ENCODE measurements around the gene CEP131.

CEP131 gene

GRCh38 chr17:81222906-81223761 lies at the start of gene CEP131:
TSS of gene CEP131 (minus strand) at chr17:81222965. CDS start at chr17:81220056, 2,909 bp downstream.
- DNase-seq (ENCODE audit: low read depth), result peak; percentile 99

- DNase-seq (ENCODE audit: low read depth), result no peak
These were observed 48.5 kb upstream of the CEP131 start for GRCh38 chr17:81271226-81271625.

- DNase-seq (ENCODE audit: low read depth), result no peak
These were observed 47.5 kb upstream of the CEP131 start for GRCh38 chr17:81270279-81270678.

- no peak for DNase-seq (ENCODE audit: low read depth)
These were observed 44.8 kb upstream of the CEP131 start for GRCh38 chr17:81267390-81268067.

DNA sequence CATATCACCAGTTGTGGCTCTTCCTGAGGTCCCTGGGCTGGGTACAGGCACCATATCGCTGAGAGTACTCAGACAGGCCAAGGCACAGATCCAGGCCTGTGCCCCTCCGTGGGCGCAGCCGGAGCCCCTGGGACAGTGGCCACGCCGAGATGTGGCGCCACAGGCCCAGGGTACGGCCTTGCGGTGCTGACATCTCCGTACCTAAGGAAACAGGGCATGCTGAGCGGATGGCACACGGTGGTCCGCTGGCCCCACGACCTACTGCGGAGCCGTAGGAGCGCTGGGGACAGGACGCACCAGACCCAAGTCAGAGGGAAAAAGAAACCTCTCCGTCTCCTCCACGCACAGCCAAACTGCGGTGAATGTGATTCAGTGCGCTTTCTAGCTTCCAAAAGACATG lies 42.8 kb upstream of the CEP131 start:
- DNase-seq (ENCODE audit: low read depth), result no peak

DNA sequence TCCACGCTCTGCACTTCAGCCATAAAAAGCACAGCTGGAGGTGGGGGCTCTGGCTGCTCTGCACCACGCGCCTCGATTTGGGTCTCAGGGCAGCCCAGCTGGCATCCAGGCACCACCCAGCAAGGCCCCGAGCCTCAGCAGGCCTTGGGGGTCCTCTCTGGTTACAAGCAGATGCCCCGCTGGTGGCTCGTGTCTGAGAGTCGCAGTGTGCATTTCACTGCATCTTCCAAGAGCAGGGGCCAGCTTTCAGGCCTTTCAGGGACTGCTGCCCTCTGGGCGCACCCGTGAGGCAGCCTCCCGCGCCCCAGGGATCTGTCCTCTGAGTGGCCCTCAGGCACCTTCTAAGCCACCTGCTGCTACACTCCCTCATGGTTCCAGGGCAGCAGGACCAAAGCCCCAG lies 41.9 kb upstream of the CEP131 start:
- no peak for DNase-seq (ENCODE audit: low read depth)

GRCh38 chr17:81263371-81264181 lies 40.8 kb upstream of the CEP131 start:
- DNase-seq (ENCODE audit: low read depth), result no peak

DNA sequence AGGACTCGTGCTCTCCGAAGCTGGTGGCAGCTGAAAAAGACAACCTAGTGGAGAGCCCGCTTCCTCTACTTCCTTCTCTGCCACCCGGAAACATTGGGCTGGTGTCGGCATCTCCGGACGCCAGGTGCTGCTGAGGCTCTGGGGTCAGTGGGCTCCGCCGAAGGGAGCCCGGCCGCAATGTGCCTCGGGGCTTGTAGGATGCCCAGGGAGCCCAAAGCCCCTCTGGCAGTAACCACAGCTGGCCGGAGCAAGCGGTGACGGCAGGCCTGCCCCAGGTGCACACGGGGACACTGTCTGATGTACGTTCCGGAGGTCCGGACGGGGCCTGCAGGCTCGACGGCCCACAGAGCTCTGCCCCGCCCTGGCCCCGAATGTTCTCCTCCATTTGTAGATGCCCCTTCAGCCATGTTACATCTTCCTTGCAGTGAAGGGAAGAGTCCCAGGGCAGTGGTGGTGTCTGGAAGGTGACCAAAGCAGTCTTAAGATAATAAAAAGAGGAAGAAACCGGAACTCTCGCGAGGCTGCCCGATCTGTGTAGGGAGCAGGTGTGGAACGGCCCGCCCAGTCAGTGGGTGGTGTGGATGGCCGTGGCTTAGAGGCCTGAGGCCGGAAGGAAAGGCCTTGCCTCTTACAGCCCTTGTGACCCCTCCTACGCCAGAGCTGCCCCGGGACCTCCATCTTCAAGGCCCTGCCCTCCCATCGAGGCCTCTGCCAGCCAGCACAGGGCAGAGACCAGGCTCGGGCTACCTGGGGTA lies 39.0 kb upstream of the CEP131 start:
- DNase-seq (ENCODE audit: low read depth), result no peak

- no peak for DNase-seq (ENCODE audit: low read depth)
These were observed 38.3 kb upstream of the CEP131 start for GRCh38 chr17:81261096-81261495.

DNA sequence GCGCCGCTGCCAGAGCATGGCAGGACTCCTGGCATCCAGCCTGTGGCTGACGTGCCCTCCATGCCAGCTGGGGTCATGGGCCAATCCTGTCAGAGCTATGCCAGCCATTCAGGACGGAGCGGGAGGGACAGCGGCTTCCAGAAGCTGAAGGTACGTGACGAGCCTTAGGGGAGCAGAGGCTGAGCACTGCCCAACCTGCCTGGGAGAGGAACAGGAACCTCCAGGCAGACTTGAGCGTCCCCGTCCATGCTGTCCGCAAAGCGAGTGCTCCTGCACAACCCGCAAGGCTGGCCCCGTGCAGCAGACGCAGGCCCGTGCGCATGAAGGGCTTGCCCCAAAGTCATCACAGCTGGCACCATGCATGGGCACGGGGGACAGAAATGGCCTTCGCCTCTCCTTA lies 37.9 kb upstream of the CEP131 start:
- no peak for DNase-seq (ENCODE audit: low read depth)

DNA sequence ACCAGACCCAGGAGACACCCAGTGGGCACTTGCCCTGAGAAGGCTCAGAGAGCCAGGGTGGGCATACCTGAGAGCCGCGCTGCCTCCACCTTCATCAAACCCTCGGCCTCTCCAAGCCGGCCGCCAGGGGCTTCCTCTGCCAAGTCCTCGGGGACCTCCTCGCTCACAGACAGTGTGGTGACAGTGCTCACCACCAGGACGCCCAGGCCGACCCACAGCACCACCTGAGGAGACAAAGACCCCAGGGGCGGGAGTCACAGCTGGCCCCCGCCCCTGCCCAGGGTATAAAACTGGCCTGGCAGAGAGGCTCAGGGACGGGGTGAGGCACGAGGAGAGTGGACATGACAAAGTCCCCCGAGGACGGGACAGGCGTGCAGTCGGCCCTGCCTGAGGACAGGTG lies 37.4 kb upstream of the CEP131 start:
- no peak for DNase-seq (ENCODE audit: low read depth)

DNA sequence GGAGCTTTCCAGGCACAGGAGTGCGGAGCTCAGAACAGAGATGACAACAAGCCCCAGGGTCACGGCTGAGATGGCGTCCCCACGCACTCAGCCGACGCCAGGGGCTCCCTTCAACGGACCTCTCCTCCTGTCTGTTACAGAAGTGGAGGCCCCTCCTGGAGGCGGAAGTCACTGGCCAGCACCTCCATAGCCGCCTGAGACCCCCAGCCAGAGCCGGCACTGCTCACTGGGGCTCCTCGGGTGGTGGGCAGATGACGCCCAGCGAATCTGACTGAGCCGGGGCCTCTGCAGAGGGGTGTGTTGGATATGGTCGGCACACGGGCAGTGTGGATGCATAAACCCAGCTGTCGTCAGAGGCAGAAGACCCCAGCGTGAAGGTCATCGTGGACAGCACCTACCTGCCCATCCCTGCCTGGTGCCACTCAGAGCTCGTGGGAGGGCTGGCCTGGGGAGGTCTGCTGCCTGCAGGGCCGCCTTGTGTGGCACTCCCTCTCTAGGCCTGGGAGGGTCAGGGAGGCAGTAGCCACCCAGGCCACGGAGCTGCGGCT lies 36.4 kb upstream of the CEP131 start:
- DNase-seq (ENCODE audit: low read depth), result no peak

- no peak for DNase-seq (ENCODE audit: low read depth)
These were observed 35.5 kb upstream of the CEP131 start for GRCh38 chr17:81258292-81258691.

- DNase-seq (ENCODE audit: low read depth), result no peak
These were observed 34.8 kb upstream of the CEP131 start for GRCh38 chr17:81257533-81257932.

DNA sequence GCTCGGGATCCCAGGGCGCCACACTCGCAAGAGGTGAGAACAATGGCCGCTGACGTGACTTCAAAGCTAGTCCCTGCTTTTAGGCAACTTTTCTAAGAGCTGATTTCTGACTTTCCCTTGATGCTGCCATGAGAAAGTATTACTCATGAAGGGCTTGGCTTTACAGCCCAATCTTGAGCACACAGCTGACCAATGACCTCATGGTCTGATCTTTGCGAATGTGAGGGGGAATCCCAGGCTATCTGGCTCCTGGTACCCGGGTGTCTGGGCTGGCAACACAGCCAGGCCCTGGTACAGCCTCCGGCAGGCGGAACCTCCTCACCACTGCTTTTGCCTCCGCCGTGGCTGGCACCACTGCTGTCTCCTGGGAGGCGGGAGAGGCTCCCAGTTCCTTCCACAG lies 33.9 kb upstream of the CEP131 start:
- DNase-seq (ENCODE audit: low read depth), result no peak

DNA sequence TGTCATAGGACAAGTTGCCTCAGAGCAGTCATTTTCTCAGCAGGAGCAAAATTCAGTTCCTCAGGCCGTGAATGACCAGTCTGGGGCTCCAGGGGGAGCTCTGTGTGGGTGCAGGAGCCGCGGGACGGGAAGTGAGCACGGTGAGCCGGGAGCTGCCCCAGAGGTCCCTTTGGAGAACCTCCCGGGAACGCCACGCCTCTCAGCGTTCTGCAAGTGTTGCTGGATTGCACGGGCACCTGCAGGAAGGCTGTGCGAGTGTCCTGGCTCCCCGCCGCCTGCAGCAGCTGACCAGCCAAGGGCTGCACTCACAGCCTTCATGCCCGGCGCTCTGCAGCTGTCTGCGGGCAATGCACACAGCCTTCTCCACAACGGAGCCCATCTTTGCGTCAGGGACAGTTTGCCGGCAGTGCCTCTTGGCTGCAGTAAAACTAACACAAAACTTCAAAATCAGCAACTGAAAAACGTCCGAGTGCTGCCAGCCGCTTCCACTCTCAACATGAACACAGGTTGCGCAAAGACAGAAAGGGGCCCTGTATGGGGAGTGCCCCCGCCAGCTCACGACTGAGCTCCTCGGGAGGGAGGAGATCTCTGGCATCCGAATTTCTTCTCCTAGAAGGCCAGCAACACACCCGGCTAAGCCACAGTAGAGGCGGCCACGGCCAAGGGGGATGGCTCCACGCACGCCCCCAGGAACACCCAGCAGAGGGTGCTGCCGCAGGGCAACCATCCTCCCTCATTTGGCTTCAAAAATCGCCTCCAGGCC lies 32.4 kb upstream of the CEP131 start:
- DNase-seq (ENCODE audit: low read depth), result no peak

DNA sequence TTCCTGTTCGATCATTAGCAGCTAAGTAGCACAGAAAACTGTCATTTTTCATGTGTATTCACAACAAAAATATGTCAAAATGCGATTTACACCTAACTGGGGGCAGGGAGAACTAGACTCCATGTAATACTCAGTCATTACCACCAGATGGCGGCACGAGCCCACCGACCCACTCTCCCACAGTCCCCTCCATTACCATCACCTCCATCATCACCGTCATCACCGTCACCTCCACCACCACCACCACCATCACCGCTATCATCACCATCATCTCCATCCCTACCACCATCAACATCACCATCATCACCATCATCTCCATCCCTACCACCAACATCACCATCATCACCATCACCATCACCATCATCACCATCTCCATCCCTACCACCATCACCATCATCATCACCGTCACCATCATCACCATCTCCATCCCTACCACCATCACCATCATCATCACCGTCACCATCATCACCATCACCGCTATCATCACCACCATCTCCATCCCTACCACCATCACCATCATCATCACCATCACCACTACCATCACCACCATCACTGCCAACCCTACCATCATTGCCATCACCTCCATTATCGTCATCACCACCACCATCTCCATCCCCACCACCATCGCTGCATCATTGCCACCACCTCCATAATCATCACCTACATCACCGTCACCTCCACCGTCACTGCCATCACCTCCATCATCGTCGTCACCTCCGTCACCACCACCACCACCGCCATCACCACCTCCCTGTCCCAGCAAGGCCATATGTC lies 30.8 kb upstream of the CEP131 start:
- DNase-seq (ENCODE audit: low read depth), result peak; percentile 43

DNA sequence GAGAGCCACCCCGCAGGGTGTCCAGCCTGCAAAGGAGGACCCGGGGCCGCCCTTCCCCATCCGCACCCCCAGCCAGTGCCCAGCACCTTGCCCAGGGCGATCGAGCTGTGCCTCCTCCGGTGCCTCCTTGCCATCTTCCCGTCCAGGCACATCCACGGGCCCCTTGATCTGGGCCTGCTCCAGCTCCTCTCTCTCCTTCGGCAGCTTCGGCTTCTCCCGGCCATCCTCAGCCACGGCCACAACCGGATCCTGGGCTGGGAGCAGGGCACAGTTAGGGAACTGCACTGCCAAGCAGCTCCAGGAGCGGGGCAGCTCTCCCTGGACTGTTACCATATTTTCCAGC lies 30.2 kb upstream of the CEP131 start:
- no peak for DNase-seq (ENCODE audit: low read depth)

DNA sequence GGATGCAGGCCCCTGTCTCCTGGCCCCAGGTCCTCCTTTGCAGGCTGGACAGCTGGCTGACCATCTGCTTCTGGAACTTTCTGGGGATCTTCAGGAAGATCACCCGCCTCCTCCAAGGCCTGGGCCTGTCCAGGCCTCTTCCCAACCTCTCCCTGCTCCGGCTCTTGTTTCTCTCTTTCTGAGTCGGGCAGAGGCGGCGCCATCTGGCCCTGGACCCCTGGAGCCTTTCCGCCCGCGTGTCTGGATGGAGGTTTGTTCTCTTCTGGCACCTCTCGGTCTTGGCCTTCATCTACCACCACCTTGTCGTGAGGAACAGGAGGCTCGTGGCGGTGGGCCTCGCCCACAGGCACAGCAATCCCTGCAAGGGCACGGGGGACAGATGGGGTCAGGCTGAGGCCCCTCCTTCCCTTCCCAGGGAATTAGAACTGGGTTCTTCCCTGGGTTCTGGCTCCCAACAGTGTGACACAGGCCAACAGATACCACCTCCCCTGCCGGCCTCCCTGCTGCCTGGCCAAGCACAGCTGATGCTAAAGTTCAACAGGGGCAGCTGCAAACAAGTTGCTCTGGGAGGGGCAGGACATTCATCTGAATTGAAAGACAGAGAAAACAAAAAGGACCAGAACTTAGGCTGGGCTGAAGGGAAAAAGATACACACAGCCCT lies 29.7 kb upstream of the CEP131 start:
- DNase-seq (ENCODE audit: low read depth), result no peak
